ENCODE data around the gene KLHDC8A.

The KLHDC8A gene

DNA sequence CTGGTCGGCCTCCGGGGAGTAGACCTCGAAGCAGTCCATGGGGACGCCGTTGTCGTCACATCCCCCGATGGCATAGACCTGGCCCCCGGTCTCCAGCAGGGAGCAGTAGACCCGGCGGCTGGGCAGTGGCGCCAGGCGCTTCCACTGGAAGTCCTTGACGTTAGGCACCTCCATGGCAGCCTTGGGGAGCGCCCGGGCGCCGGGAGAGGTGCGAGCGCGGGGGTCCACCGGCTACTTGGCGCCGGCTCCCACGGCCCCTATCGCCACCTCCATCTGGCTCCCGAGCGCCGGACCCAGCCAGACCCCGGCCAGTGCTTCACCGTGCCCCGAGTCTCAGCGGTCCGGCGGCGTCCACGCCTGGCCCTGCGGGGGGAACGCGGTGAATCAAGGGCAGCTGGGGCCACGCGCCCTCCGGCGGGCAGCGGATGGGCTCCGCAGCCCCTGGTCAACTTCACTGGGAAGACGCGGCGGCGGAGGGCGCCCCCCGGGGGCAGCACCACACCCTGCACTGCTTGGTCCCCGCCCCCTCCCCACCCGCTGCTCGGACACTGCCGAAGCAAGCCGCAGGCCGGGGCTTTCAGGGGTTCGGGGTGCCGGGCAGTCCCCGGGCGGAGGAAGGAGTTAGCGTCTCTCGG lies 13.2 kb downstream of the KLHDC8A start:
- DNase-seq = no peak

DNA sequence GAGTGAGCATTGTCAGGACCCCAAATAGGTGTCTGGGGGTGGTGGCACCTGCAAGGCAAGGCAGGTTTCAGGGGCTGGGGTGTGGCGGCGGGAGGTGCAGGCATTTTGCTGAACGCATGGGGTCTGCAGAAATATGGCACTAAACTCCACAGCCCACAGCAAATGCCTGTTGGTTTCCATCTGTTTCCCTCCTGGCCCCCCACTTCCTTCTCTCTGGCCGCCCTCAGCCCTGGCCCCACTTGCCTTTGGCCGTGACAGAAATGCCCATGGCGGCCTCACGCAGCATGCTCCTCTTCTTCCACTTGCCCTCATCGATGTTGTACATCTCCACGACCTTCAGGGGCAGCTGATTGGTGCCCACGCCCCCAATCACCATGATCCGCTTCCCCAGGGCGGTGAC lies 13.7 kb downstream of the KLHDC8A start:
- no peak for DNase-seq

DNA sequence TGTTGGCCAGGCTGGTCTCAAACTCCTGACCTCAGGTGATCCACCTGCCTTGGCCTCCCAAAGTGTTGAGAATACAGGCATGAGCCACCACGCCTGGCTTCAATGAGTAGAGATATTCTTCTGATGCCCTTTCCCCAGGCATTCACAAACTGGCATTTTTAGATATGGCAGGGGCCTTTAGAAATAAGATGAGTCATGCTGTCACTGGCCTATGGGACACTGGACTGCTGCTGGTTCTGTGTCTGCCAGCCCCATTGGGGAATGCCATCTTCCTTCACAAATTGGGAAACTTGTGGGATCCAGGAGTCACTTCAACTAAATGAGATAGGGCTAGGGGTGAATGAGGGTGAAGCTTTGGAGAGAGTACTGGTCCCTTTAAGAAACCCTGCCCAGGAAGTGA lies 16.0 kb downstream of the KLHDC8A start:
- DNase-seq = no peak

DNA sequence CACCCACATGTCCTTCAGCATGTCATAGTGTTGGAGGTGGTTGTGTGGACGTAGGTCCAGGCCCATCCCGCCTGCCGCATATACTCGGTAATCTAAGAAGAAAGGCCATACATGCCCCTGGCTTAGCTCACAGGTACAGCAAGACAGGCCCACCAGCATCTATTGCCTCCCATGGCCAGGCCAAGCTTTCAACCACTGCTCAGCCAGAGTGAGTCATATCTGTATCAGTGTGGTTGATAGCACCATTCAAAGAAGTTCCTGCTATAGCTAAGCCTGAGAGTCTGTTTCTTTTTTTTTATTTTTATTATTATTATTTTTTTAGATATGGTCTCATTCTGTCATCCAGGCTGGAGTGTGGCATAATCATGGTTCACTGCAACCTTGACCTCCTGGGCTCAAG lies 17.0 kb downstream of the KLHDC8A start:
- no peak for DNase-seq

DNA sequence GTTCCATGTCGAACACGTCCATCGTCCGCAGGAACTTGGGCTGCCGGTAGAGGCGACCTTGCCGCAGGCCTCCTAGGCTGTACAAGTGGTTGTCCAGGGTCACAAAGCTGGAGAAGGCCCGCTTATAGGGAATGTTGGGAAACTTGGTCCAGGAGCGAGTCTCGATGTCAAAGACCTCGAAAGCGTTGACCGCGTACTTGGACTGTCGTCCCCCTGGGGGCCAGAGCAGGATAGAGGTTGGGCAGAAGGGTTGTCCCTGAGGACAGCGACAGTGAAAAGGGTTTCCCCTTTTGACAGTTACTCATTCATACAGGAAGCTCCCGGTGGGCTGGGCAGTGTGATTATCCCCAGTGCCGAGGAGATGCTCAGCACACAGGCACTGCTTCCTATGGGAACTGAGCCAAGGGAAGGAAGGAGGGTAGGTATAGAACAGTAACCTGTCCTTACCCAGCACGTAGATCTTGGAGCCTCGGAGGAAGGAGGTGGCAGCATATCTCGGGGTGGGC lies 17.5 kb downstream of the KLHDC8A start:
- no peak for DNase-seq

DNA sequence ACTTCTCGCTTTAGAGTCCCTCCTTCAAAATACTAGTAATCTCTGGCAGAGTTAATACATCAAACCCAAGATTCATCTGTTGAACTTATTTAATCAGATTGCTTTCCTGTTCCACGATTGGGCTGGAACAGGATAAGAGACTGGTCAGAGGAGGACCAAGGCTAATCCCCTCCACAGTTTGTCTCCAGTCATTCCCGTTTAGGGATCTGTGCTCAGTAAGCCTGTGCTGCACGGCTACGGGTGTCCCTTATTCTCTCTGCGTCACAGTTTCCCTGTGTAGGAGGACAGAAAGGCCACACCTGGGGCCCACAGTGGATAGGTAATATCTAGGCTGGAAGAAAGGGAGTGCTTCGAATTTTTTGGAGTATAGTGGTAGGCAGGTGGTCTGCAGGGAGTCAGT lies 18.7 kb downstream of the KLHDC8A start:
- DNase-seq = no peak

DNA sequence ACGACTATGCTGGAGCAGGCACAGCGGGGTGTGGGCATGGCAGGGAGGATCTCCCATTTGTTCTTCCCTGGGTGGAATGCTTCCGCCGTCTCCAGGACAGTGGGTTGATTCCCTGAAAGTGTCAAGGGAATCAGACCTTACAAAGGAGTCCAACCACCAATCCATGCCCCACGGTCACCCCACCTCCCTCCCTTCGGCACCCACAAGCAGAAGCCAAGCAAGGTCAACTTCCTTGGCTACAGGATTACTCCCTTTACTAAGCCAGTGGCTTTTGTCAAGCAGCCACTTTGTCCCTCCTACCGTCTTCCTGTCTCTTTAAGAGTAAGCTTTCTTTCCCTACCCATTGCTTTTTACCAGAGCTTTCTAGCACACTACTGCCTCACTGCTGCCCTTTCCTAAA lies 19.2 kb downstream of the KLHDC8A start:
- no peak for DNase-seq

DNA sequence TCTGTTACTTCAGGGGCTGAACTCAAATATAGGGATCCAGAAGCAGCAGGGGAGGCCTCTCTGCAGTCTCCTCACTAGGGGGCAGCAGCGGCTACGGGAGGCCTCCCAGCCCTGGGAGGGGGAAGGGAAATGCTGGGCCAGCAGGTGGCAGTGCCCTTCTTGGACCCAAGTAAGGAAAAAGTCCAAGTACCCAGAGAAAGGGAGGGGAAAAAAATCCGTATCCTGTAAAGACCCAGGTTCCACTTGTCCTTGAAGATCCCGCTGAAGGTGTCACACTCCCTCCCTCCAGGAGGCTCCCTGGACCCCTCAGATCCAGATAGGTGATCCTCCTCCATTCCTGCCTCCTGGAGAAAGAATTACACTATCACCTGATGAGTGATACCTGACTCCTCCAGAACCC lies 21.0 kb downstream of the KLHDC8A start:
- DNase-seq = peak; percentile 16

DNA sequence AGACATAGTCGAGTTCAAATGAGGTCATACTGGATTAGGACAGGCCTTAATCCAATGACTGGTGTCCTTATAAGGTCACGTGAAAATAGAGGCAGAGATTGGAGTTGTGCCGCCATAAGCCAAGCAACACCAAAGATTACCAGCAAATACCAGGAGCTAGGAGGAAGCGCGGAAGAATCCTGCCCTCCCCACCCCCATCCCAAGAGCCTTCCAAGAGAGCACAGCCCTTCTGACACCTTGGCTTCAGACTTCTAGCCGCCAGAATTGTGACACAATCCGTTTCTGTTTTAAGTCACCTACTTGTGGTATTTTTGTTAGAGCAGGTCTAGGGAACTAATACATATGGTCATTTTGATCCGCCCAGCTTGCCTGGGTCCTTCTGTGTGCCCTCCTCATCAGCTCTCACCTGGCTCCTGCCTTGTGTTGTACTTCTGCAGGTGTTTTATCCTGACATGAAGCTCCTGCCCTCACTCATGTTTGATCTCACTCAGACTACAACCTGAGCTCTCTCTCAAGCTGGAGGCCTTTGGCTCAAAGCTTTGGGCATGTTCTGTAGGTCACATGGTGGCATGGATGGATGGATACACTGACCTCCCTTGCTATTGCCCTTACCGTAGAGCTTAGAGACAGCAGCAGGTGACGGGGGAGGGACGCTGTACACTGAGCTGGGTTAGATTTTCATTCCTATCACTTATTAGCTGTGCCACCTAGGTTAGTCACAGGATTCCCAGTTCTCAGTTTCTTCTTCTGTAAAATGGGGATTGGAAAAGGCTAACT lies 24.5 kb downstream of the KLHDC8A start:
- no peak for DNase-seq

- no peak for DNase-seq
These were observed 26.6 kb downstream of the KLHDC8A start for GRCh38 chr1:205330150-205330549.

GRCh38 chr1:205329719-205330118 lies 27.0 kb downstream of the KLHDC8A start:
- DNase-seq = no peak

DNA sequence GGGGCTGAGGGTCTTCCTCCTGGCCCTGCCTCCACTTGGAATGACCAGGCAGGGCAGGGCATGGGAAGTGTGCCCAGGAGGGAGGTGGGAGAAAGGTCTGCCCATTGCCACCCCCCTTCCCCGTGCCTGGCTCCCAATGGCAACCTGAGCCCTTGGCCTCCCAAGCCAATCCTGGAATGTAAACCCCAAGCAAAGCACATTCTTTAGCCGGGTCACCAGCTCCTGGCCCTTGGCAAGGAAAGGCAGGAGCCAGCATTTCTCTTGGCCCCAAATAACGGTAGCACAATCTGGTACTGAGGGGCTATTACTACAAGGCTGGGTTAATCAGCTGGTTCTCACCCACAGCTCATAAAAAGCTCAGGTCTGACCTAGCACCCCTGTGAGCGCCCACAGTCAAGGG lies 28.2 kb downstream of the KLHDC8A start:
- no peak for DNase-seq

GRCh38 chr1:205326812-205327466 lies 29.8 kb downstream of the KLHDC8A start:
- DNase-seq = no peak

DNA sequence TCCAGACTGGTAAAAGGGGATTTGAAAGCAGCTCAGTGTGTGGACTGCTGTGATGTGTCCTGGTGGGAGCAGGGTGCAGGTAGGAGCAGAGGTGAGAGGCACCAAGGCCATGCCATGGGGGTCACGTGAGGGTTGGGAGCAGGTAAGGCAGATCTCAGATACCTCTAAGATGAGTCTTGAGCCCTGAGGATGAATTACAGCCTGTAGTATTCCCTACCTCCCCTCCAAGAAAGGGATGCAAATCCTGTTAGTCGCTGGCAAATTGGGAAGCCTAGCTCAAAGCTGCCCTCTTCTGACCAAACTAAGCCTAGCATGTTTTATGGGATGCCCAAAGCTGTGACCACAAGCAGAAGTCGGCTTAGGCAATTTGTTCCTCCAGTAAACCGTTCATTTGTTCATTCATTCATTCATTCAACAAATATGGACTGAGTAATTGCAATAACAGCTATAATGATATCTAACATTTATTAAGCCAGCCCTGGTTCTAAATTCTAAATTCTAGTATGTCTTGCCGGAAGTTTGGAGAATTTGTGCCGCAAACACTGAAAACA lies 31.3 kb downstream of the KLHDC8A start:
- DNase-seq = peak; percentile 72

DNA sequence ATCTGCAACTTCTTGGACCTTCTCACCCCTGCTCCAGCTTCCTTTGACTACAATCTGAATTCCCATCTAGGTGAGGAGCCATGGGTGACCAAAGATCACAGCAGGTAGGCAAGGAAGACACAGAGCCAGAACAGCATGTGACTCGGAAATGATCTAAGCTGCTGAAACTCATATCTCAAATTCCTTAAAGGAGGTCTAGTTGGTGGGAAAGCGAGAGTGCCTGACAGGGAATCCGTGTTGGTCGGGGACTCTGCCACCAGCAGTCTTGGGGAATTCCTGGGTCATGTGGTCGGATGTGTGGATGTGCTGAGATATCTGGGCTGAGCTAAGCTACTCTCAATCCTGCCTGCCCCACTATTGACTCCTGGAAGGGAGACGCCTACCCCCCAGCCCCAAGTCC lies 31.9 kb downstream of the KLHDC8A start:
- DNase-seq = no peak

- DNase-seq = no peak
These were observed 32.9 kb downstream of the KLHDC8A start for GRCh38 chr1:205323794-205324193.

- no peak for DNase-seq
These were observed 34.8 kb downstream of the KLHDC8A start for GRCh38 chr1:205321959-205322283.

DNA sequence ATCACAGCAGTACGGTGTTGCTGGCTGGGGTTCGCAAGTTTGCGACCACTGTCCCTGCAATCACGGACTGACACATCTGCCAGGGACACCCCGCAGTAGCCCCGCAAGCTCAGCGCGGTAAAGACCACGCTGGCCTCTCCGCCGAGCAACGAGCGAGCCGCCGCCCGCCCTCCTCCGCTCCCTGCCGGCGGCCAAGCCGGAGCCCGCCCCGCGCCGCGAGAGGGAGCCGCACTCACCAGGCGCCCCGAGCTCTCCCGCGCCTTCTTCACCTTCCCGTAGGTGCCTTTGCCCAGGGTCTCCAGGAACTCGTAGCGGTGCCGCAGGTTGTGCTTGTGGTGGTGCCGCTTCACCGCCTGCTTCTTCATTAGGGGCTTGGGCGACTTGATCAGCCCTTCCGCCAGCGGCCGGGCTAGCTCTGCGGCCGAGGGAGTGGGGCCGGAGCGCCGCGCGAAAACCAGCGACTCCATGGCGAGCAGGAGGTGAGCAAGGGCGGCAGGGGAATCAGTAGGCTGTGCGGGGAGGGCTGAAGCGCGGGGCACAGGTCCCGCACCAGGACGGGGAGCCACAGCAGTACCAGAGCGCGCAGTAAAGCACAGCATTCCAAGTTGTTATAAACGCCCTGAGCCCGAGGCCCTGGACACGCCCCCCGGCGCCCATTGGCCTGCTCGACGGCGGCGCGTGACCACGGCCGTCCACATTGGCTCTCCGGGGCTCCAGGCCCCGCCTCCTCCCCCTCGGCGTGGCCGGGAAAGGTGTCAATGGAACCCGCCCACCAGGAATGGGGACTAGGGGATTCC lies 35.4 kb downstream of the KLHDC8A start, which contains the start of gene NUAK2:
Gene NUAK2, minus strand, starts transcription at position 584 of the 797 bp plus-strand sequence. Its CDS starts 117 bp downstream, at position 467.
- peak; percentile 92 for DNase-seq

- DNase-seq = no peak
These were observed 37.4 kb downstream of the KLHDC8A start for GRCh38 chr1:205319081-205320018.

DNA sequence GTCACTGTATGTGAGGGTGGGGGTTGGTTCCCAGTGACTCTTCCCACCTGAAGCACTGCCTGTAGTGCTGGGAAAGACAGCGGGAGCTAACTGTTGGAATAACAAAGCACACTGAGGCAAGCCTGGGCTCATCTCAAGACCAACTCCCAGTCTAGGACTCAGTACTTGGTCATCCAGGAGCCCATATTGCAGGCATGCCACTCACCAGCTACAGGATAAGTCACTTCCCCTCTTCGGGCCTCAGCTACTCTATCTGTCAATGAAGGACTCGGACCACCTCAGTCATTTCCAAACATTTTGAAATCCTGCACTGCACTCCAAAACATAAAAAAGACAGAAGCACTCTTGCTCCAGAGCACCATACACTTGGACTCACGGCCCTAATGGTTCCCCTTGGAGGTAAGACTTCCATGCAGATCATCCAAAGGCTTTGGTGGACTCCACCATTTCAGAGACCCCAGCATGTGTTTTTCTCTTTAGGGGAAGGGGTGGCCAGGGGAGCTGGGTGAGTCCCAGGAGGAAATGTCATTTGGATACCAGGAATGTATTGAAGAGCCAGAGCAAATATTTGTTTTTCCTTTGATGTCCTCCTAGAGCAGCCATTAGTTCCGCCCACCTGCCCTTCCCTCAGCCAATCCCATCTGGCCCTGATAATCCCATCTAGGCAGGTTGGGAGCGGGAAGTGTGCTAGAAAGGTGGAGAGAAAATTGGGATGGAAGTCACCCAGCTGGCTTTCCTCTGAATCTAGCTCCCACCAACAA lies 38.3 kb downstream of the KLHDC8A start:
- DNase-seq = no peak
